GM19351 (cell line): Measurements from ENCODE around the gene FOXO3B.
"Not testable (repeated sequence)": the region's sequence is repeated elsewhere in the genome, so short reads cannot be mapped to it uniquely, and the experiment has no call there.

Experiments used
- ATAC-seq: cut with Tn5 transposase; IDR thresholded peaks from one replicate; pipeline ENCODE4 v1.9.1; 2021; ENCODE audit warnings: mild to moderate bottlenecking, moderate library complexity; ENCODE audit not compliant: unreplicated experiment

Gene FOXO3B

GRCh38 chr17:18681767-18682571 is at the start of gene FOXO3B:
Gene FOXO3B (minus strand): TSS chr17:18682314. CDS start chr17:18681651, 663 bp downstream.
- ATAC-seq = peak; percentile 71

DNA sequence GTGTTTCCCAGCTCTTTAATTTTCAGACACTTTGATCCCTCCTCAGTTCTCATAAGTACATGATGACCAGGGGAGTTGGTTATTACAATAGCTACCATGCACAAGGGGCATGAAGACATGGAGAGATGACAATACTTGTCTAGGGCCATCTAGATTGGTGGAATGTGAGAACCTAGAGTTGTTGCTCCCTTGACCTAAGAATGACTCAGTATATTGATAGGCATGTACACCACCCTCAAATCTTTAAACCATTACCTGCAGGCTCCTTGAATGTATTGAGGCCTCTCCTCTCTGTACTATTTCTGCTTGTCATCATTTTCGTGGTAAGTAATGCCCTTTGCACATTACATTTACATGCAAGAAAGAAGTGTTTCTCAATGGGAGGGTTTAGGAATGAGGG is 41.4 kb upstream of the FOXO3B start:
- not testable (repeated sequence) for ATAC-seq

DNA sequence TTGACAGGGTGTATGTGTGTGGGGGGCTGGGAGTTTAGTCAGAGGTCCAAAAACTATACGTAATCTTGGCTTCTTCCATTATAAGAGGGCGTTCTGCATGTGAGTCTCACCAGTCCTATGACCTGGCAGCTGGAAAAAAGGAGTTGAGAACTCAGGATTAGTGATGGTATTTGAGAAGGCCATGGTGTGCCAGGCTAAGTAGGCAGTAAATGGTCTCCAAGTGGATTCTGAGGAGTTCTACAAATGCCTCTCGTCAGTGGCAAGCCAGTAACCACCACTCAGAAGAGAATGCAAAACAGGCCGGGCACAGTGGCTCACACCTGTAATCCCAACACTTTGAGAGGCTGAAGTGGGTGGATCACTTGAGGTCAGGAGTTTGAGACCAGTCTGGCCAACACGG is 40.5 kb upstream of the FOXO3B start:
- not testable (repeated sequence) for ATAC-seq

DNA sequence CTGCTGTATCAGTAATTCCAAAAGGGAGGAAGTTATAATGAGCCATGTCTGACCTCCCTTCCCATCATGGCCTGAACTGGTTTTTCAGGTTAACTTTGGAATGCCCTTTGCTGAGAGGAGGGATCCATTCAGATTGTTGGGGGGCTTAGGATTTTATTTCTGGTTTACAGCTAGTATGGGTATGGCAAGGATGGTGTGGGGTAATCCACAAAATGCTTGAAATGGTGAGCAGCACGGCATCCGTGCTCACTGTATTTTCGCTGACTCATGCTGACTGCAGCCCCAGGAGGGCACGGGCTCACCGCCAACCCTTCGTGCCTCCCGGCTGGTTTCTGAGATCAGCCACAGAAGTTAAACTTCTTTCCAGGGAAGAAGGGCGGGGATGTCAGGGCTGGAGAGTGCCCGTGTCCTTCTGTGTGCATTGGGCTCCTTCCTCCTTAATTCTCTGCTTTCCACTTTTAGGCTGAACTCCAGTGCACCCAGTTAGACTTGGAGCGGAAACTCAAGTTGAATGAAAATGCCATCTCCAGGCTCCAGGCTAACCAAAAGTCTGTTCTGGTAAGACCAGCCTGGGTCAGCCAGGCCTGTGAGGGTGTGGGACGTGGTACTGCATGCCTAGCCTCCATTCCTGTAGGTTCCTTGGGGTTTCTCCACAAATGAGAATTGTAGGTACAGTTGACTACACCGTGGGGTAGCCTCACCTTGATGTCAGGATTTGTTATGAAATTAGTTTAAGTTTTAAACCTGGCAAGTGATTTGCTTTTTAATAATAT is 39.8 kb upstream of the FOXO3B start:
- not testable (repeated sequence) for ATAC-seq

GRCh38 chr17:18719428-18720110 is 37.5 kb upstream of the FOXO3B start:
- not testable (repeated sequence) for ATAC-seq

DNA sequence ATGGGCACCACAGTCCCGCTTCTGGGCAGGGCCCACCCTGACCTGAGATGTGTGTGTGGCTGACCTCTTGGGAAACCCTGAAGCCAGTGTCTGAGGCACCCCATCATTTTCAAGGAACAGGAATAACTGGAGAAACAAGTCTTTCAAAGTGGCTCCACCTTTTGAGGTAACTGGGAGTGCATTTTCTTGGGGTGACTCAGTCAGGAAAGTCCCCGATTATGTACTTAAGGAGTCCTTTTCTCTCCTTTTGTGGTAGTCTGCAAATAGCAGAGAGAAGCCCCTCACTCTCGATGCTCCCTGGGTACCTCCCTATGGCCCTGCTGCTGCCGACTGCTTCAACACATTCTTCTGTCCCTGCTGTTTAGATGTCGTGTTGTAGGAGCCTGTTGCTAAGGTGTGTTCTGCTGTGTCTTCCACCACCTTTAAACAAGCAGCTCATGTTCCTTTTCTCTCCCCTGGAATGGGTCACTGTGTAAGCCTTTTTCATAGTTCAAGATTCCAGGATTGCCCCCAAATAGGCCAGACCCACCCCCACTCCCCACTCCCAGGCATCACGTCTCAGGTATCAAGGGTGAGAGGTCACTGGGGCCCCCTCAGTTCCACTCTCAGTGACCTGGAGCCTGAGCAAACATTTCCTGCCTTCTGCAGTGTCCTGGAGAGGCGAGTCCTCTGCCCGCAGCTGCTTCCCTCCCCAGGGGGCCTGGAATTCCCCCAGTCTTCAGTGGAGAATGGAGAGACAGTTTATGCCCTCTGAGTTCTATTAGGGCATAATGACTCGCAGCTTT is 36.7 kb upstream of the FOXO3B start:
- not testable (repeated sequence) for ATAC-seq

- ATAC-seq = not testable (repeated sequence)
Observed at GRCh38 chr17:18712354-18712999, 30.4 kb upstream of the FOXO3B start.

DNA sequence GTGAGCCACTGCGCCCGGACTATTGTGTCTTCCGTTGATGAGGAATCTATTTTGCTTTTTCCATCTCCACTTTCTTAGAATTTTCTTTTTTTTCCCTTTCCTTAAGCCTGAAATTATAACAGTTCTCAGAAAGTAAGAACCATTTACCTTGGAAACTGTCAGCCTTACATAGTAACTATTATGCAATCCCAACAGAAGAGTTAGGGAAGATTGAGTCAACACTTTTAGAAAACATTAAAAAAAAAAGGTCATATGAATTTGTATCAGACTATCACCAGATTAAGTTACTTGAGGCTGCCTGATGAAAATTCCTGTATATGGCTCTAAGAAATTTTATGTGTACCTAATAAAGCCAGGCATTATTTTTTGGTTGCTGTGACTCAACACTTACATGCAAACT is 26.1 kb upstream of the FOXO3B start:
- ATAC-seq = not testable (repeated sequence)

DNA sequence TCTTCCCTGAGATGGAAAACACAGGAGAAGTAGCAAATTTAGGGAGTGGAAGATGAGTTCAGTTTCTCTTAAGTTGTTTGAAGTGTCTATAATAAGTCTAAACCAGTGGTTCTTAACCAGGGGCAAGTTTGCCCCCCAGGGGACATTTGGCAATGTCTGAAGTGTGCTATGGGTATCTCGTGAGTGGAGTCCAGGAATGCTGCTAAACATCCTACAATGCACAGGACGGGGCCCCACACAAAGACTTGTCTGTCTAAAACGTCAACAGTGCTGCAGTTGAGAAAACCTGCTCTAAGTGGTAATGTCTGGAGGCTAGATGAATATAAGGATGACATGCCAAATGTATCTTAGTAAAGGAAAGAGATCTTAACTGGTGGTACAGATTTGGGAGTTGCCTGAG is 23.8 kb upstream of the FOXO3B start:
- not testable (repeated sequence) for ATAC-seq

DNA sequence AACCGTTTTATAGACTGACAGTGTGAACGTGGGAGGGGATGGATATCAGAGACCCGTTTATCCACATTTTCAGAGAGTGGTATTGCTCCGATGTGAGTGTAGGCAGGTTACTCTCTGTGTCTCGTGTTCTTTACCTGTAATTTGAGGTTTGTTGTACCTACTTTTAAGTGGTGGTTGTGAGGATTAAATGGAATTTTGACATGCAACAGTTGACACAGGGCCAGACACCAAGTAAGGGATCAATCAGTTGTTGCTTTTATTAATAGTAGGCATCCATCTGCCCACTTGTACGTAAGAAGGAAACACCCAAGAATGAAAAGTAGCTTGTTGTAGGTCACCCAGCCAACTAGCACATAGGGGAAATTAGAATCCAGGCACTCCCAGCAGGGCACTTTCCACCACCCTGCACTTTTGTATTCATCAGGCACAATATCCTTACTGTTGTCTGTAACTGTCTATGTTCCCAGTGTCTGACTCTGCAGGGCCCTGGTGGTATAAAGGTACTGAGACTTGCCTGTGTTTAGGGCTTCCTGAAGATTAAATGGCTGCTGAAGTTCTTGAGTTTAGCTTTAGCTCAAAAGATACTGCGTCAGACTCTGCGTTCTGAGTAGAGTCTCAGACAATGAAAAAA is 16.5 kb upstream of the FOXO3B start:
- not testable (repeated sequence) for ATAC-seq

DNA sequence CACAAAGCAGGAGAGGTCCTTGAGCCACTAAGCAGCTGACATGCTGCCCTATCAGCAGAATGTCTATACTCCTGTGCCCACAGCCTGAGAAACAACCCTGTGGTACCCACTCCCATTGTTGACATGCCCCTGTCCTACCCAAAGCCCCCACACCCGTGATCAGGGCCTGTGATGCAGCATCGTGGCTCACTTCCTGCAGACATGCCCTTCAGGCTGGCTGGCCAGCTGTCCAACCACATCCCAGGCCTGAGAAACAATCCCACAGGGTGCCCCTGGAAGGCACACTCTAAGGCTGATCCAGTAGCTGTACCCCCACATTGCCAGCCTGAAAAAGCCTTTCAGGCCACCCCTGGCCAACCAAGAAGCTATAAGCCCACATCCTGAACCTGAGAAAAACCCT is 13.0 kb upstream of the FOXO3B start:
- not testable (repeated sequence) for ATAC-seq

DNA sequence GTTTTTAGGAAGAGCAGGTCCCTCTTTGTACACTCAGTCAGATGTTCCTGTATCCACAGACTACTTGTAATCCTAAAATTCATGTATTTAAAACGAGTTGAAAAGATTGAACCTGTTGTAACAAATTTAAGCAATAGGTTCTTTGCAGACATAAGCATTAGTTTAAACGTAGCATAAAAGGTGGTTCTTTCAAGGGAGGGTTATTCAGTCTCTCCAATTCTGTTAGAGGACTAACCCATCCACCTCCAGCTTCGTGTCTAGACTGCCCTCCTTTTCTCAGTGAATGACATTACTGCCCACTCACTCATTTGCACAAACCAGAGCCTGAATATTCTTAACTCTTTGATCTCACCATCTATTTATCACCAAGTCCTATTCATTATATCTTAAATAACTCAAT is 554 bp upstream of the FOXO3B start:
- ATAC-seq = not testable (repeated sequence)

DNA sequence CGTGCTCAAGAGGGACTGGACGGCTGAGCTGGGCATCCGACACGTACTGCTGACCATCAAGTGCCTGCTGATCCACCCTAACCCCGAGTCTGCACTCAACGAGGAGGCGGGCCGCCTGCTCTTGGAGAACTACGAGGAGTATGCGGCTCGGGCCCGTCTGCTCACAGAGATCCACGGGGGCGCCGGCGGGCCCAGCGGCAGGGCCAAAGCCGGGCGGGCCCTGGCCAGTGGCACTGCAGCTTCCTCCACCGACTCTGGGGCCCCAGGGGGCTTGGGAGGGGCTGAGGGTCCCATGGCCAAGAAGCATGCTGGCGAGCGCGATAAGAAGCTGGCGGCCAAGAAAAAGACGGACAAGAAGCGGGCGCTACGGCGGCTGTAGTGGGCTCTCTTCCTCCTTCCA is 4.7 kb downstream of the FOXO3B start:
- ATAC-seq = not testable (repeated sequence)

- ATAC-seq = not testable (repeated sequence)
Observed at GRCh38 chr17:18676928-18677327, 5.2 kb downstream of the FOXO3B start.

GRCh38 chr17:18672395-18673227 is 9.5 kb downstream of the FOXO3B start:
- ATAC-seq = not testable (repeated sequence)

DNA sequence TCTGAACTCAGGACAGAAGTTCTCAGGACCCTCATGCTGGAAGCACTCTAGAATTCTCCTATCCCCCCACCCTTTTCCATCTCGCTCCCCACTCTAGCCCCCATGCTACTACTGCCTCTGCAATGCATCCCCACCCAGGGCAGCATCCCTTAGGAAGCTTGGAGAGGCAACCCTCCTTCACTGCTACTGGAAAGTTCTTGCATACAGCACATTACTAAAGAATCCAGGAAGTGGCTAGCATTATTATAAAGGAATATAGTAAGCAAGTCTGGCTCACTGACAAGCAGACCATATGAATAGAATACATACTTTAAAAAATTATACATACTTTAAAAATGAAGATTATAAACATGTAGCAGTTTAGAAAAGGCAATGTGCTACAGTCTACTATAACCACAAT is 13.5 kb downstream of the FOXO3B start:
- not testable (repeated sequence) for ATAC-seq

DNA sequence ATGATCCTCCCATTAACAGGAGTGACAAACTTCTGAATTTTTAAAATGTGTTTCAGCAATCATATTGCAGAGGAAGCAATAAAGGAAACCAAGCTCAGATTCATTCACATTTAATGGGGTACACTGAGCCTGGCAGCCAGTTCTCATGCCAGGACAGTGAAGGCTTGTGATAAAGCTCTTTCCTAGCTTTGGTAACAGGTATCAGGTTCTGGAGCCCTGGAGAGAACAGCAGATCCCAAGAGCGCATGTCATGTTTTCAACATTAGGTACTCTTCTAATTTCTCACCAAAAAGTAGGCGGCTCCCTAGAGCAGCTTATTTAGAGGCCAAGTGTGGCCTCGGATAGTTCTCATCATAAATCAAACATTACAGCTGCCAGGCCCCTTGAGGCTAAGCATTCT is 14.6 kb downstream of the FOXO3B start:
- ATAC-seq = not testable (repeated sequence)

DNA sequence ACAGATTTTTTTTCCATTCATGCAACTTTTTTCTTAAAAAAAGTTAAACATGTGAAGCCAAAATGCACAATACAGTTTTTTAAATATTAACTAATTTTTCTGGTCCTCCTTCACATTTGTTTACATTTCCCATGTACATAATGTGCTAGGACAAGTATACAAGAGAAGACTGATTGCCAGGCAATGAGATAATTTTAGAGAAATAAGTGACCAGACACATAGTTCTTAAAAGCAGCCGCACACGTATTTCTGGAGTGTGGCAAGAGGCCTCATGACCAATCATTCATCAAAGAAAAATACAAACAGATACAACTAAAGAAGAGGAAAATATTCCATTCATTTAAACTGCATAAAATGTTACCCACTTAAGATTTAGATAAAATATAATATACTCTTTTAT is 15.8 kb downstream of the FOXO3B start:
- not testable (repeated sequence) for ATAC-seq
